DMS79 (cell line): Measurements from ENCODE around the gene FOXO1.

ENCODE experiments used
- DNase-seq: peaks from one replicate; lab custom pipeline; 2025; lab: John Stamatoyannopoulos, UW

The FOXO1 gene

DNA sequence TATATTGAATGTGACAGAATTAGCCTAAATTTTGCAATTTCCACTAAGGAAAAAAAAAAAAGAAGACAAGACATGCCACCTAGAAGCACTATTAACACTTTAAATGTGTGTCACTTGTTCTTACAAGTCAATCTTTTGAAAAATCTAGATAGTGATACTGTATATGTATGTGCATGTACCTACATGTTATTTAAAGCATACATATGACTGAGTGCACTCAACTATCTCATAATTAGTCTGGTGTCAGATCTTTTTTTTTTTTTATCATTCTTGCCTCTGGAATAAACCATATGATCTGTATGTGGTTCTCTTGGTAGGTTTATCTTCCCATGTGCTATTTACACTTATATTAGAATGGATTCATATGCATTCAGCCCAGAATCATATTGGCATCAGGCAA lies 62.3 kb downstream of the FOXO1 start:
- no peak for DNase-seq

DNA sequence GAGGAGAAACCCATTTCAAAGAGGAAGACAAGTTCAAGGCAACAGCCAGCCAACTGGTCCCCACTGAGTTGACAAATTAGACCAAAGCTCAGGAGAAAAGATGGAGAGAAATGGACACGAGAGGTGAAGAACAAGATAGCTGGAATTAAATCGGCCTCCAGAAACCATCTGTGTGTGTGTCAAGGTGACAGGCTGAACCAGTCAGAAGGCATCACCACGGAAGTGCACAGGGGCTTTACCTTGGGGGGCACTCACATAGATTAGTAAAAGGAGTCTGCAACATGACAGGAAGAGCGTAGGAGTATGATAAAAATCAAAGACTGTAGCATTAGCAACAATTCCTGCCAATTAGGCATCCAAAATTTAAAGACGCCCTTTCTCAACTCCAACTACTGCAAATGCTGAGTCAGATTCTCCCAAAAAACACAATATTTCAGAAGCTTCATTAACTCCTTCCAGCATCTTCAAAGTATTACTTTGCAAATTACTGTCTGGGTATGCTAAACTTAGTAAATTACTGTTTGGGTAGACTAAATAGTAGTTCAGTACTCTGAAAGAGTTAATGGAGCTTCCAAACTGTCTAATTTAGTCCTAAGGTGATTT lies 66.2 kb downstream of the FOXO1 start:
- no peak for DNase-seq

DNA sequence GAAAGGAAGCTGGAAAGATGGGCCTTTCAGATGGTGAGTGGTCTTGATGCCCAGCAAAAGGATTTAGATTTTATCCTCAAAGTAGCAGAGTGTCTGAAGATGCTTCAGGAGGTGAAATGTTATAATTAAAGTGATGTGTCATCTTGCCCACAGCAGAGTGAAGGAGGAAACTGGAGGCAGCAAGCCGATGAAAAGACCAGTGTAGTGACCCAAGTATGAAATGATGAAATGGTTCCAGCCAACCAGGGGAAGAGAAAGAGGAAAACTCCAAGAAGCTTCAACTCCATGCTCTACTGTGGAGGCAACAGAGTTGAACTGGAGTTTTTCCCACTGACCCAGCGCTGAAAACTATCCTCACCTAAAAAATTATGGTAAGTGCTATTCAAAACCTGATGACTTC lies 66.7 kb downstream of the FOXO1 start:
- DNase-seq = no peak

DNA sequence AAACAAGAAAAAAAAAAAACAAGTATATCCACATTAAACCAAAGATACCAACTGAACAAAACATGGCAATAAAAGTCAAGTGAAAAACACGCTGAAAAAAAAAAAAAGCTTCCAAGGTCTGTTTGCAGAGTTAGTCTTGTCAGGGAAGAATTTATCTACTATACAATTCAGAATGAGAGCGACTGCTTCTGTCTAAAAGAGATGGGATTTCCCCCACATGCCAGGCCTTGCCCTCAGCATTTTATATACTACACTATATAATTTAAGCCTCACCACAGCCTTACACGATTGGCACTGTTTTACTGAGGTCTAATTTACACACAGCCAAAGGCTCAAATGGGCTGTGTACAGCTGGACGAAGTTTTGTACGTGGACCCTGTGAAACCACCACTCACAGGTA lies 67.3 kb downstream of the FOXO1 start:
- no peak for DNase-seq

DNA sequence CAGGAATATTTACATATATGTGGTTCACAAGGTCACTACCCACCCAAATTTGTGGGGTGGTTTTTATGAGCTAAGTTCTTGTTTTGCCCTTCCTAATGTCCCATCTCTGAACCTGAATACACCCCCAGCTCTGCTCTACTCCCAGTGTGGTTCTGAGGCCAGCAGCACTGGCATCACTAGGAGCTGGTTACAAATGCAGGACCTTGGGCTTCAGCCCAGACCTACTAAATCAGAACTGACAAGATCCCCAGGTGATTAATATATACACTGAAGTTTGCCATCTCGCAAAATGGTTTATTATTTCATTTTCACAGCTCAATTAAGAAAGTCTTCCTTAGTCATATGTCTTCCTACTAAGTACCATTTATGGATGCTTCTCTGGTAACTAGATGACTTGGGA lies 67.9 kb downstream of the FOXO1 start:
- no peak for DNase-seq

DNA sequence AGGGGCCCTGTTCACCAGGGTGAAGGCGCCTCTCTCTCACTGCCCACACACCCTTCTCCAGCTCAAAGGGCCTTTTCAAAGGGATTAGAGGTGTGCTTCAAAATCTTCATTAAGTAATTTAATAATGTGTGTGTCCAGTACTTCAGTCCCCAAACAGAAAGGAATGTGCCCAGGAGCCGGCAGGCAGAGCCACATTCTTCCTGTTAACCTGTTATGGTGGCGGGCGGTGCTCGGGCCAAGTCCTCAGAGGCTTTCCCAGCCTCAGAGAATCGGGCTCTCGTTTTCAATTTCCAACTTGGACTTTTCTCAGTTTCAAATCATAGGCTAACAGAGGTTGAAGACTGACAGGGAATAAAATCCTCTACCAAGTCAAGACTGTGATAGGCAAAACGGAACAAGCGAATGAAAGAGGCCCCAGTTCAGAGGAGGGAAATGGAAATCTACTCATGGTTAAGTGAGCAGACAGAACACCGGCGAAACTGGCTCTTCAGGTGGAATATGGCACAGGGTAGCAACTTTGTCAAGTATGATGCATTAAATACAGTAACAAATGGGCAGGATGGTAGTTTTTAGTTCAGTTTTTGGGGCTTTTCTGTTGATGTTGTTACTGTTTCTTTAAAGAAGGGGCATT lies 68.6 kb downstream of the FOXO1 start:
- no peak for DNase-seq

DNA sequence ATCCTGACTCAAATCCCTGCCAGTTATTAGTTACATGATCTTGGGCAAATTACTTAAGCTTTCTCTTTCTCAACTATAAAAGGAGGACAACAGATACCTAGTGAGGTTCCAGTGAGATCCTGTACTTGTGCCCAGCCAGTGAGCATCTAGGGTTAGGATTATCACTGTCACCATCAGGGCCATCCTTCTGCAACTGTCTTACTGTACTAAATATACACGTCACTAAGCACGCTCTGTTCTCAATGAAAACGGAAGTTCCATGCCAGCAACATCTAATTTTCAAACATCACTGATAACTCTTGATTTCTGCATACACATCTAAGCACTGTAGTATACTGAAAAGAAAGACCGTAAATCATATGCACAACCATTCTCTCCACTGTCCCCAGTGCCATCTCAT lies 70.0 kb downstream of the FOXO1 start:
- no peak for DNase-seq

DNA sequence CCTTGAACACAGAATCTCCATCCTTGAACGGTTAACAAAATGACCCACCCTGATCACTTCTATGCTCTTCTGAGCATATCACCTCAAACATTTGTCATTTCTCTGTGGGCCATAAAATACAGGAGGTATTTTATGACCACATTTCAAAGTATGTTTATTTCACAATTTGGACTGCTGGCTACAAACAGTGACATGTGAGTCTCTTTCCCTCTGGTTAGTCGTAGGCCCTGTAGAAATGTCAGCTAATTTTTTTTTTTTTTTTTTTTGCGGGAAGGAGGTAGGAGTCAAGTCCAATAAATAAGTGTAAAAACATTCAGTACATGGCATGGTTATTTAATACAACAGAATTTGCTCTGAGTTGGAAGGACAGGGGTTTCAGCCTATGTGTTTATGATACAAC lies 70.7 kb downstream of the FOXO1 start:
- no peak for DNase-seq

DNA sequence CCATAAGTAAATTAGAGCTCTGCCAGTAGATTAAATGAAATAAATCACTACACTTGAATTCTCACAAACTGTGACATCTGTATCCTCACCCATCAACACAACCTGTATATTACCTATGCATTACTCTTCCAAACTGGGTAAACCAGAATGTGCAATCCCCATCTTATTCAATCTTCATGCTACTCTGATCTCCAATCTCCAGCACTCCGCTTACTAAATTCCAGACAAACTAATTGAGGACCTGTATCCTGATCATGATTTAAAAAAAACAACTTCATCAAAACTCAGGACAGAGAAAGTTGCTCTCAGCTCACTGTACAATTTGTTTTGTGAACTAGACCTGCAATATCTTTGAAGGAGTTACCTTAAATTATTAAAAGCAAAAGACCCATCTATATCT lies 74.4 kb downstream of the FOXO1 start:
- DNase-seq = no peak

DNA sequence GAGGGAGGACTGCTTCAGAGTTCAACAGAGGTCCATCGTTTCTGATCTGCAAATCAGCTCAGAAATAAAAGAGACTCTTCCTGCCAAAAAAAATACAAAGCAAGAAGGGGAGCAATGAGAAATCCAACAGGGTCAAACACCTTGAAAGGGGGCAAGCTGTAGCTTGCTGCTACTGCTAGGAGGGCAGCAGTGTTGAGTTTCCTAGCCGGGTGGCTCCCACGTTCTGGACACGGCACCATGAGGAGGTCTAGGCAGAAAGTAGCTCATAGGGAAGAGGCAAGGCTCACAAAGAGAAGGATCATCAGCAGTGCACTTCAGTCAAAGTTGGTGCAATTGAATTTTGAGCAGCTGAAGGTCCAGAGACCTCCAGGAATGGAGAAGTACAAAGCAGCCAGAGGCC lies 75.3 kb downstream of the FOXO1 start:
- DNase-seq = no peak

DNA sequence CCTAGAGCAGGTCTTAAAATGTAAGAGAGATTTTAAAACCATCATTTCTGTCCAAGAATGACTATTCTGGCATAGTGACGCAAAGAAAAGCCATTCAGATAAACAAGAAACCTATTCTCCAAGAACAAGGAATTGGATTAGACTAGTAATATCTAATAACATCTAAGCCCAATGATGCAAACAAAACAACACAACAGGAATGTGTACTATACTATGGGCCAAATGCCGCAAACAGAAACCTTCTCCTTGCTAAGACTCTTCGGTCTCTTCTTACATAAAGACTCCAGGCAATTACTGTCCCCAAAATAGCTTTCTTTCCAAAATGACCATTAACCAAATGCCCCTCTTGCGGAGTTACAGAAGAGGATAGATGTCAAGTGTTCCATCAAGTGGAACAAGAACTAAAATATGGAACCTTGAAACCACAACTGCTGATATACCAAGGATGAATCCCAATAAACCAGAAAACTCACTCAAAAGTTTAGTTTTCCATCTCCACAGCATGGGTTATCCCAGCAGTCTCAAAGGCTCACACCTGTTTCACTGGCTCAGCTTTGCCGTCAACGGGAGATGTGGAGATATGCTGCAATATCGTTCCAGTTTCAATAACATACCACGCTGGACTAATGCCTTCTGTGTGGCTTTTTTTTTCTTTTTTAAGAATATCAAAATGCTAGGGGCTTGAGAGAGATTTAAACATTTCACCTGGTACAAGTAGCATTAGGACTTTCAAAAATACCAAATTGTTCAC lies 76.2 kb downstream of the FOXO1 start:
- DNase-seq = no peak

DNA sequence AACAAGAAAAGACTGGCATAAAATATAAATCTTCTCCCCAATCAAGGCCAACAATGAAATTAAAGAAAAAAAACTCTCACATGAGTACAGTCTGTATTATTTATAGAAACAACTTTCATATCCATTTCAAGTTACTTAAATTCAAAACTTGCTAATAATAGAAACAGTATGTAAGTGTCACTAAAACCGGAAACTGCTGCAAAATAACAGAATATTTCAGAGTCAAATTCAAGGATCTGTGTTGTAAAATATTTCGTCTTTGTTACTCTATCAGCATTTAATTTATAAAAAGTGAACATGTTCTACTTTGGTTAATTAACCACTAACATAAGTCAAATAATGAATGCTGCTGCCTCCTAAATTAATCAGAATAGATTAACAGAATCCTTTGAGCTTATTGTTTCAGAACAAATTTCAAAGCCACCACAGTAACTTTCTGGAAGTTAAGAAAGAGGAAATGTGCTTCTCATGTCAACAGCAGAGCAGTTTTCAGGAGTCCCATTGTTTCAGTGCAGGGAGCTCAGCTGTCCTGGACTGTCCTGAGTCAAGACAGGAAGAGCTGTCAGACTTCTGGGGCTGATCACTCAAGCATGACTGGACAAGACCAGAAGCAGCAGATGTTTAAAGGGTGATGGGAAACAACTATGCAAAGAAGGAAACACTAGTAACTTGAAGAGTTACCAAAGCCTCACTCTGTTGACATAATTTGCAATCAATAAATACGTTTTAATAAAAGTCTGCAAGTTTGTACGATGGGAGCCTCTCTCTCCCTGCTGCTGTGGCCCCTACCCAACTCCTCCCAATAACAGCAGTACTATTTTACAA lies 76.9 kb downstream of the FOXO1 start:
- no peak for DNase-seq

DNA sequence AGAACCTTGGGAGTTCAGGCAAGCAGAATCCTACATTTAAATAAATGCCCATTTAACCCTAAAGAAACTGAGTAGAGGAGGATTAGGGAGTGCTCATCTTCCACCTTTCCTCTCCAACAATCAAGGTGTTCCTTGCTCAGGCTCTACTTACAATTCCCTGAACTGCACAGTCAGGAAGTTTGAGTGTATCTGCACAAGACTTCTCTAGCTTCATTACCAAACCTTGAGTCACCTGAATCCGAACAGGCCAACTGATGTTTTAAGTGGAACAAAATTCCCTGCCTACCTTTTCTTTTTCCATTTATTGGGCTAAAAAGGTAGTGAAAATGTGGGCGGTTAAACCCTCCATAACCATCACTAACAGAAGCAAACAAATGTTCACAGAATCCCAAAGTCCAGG lies 78.3 kb downstream of the FOXO1 start:
- DNase-seq = no peak

DNA sequence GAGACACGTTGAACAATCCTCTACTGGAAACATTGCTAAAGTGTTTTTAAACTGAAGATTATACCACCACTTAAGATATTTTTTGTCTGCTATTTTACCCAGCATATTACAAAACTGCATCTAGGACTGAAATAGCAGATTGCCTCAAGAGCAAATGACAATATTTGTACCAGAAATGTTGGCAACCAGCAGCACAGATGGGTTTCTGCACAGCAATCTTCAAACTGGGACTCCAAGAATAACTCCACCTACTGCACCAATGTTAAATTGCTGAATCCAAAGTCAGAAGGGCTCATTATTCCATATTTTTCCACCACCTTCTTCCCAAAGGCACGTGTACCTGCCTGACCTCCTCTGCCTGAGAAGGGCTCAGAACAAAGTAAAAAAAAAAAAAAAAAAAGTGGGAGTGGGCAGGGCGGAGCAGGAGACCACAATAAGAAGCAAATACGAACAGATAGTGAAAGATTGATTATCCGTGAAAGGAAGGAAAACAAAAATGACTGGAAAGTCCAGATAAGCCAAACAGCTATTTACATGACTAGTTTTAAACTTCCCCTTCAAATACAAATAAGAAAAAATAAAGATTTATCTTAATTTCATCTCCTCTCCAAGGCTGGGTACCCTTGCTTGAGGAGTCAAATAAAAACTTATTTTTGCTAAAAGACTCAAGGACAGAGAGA lies 79.4 kb downstream of the FOXO1 start:
- no peak for DNase-seq

DNA sequence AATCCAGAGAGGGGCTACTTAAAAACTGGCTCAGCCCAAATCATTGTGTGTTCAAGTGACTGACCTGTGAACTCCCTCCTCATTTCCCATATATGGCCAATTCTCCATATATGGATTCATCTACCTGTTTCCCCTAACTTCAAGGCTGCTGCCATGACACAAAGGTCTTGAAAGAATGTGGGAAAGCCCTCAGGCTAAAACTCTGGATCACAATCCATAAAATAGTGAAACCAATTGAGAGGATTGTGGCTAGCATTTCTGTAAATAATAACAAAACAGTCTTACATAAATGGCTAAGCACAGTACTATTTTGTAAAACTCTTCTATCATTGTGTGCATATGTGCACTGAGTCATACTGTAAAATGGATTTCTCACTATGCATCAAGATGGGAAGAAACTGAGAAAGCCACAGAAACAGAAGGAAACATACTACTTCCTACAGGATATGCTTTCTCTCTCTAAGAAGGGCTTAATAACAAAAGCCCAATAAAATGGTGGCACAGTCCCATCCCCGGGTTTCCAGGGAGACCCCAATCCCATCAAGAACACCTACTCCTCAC lies 80.5 kb downstream of the FOXO1 start:
- DNase-seq = no peak

DNA sequence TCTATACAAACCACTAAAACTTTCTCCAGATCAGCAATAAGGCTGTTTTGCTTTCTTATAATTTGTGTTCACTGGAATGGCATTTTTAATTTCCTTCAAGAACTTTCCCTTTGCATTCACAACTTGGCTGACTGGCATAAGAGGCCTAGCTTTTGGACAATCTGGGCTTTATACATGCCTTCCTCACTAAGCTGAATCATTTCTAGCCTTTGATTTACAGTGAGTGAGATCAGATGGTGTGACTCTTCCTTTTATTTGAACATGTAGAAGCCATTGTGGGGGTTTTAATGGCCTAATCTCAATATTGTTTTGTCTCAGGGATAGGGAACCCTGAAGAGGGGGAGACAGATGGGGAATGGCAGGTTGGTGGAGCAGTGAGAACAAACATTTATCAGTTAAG lies 82.7 kb downstream of the FOXO1 start:
- no peak for DNase-seq

DNA sequence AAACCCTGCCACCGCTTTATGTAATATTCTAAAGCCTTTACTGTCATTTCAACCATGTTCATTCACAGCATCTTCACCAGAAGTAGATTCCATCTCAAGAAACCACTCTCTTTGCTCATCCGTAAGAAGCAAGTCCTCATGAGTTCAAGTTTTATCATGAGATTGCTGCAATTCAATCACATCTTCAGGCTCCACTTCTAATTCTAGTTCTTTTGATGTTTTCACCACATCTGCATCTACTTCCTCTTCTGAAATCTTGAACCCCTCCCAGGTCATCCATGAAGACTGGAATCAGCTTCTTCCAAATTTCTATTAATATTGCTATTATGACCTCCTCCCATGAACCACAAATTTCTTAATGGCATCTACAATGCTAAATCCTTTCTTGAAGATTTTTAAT lies 83.9 kb downstream of the FOXO1 start:
- DNase-seq = no peak

DNA sequence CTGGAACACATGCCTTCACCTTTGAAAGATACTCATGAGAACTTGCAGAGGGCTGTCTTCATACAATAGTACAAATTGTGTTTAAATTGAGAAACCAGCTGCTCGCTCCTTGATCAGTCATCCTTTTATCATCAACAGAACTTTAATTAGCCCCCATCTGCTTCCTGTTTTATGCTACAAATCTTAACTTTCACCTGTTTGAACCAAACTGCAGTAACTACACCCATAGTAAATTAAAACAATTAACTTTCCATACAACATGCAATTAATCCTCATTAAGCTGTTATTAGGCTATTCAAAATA lies 85.2 kb downstream of the FOXO1 start:
- DNase-seq = no peak

DNA sequence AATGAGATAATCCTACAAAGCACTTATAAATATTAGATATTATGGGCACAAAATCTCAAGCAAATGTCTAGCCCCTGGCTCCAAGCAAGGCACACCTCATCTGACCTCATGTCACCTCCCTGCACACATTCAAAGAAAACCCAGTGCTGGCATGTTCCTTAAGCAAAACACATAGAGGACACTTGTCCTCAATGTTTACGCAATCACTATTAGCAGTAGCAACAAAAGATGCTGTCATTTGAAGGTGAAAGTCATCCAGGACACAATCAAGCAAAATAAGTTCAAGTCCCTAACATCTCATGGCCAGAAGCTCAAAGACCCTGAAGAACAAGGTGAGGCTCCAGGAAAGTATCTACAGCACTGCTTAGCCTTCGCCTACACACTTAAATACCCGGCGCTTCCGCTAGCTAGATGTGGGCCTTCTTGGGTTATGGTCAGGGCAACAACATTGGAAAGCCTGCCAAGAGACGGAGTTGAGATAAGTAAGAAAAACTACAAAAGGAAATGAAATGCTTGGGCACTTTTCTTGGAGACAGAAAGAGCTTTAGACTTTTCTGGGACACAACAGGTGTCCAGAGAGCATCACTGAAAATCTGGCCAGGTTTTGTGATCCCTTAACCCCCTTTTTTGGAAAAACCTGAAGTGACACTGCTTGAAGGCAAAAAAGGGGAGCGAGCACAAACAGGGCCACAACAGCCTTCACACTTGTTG lies 85.7 kb downstream of the FOXO1 start:
- no peak for DNase-seq

DNA sequence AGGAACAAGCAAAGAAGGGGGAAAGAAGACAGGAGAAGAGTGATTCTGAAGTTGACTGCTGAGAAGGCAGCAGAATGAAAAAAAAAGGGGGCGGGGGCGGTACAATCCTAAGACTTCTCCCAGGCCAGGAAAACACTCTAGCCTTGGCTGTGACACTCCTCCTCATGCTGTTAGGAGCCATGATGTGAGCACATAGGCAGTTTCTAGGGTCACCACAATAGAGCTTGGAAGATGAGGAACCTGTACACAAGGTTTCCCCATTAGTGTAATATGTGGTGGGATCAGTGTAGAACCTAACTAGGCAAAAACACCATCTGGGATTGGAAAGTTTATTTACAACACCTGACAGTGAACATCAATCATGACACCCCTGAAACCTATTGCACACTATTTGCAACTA lies 86.9 kb downstream of the FOXO1 start:
- DNase-seq = no peak

DNA sequence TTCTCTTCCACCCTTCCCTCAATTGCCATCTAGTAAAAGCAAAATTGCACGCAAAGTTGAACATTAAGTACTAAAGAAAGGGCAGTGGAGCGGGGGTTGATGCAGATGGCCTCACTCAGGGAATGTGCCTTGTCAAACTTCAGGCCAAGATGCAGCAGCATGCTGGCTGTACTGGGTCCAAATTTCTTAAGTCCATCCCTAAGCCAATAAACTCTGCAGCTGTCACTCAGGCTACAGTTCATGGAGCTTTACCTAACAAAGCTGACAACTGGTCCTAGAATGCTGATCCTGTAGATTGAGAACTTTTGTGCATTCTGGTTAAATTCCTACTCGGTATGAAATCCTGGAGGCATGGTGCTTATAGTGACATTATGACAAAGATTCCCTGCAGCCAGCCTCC lies 88.4 kb downstream of the FOXO1 start:
- no peak for DNase-seq
